ENCODE data around the gene AKT1S1.

AKT1S1 gene

DNA sequence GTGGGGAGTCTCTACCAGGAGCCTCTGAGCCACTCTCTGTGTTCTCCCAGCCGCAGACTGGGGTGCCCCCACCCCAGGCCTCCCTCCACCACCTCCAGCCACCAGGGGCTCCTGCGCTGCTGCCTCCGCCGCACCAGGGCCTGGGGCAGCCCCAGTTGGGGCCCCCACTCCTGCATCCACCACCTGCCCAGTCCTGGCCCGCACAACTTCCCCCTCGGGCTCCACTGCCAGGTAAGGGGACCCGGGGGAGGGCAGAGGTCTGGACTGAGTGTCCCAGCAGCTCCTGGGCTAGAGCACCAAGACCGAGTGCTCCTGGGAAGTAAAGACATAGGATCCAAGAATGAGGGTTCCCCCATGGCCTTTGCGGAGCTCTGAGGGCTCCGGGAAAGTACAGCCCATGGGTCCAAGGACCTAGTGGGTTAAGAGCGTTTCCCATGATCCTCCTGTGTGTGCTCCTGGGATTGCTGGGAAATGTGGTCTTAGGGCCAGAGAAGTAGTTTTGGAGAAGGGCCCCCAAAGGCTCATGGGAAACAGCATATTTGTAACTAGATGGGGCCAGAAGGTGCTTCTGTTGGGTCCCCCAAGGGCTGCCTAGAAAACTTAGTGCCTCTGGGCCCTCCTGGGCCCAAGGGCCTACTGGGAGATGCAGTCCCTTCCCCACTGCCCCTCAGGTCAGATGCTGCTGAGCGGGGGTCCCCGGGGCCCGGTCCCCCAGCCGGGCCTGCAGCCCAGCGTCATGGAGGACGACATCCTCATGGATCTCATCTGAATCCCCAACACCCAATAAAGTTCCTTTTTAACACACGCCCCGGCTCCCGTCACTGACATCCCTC is 40.8 kb downstream of the AKT1S1 start:
- no peak for TF ChIP-seq CTCF (conservative IDR thresholded peaks at IDR 0.05; ENCODE audit: control insufficient read depth, insufficient read depth, low read depth, low read length)
- no peak overlapping the region for H3K4me3 ChIP-seq (ENCODE audit: control insufficient read depth, low read depth, low read length)
- DNase-seq (ENCODE audit: low read depth): no peak

GRCh38 chr19:49835562-49835961 is 41.6 kb downstream of the AKT1S1 start:
- no peak for TF ChIP-seq CTCF (conservative IDR thresholded peaks at IDR 0.05; ENCODE audit: control insufficient read depth, insufficient read depth, low read depth, low read length)
- no peak for DNase-seq (ENCODE audit: low read depth)
- no peak overlapping the region for H3K4me3 ChIP-seq (ENCODE audit: control insufficient read depth, low read depth, low read length)

DNA sequence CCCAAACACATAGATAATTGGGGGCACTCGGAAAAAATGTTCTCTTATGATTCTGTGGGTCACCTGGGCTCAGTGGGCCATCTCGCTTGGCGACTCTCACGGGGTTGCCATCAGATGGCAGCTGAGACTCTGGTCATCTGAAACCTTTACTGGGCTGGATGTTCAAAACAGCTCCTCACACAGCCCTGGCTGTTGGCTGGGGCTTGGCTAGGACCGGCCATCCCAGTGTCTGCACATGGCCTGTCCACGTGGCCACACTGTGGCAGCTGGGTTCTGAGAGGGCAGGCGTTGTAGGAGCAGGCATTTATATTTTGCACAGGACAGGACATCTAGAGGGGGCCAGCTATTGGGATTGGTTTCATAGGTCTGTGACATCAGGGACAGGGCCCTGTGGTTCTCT is 43.6 kb downstream of the AKT1S1 start:
- H3K4me3 ChIP-seq (ENCODE audit: control insufficient read depth, low read depth, low read length): no peak overlapping the region
- TF ChIP-seq CTCF (conservative IDR thresholded peaks at IDR 0.05; ENCODE audit: control insufficient read depth, insufficient read depth, low read depth, low read length): no peak
- DNase-seq (ENCODE audit: low read depth): no peak

- no peak for TF ChIP-seq CTCF (conservative IDR thresholded peaks at IDR 0.05; ENCODE audit: control insufficient read depth, insufficient read depth, low read depth, low read length)
- DNase-seq (ENCODE audit: low read depth): no peak
- H3K4me3 ChIP-seq (ENCODE audit: control insufficient read depth, low read depth, low read length): no peak overlapping the region
Observed at GRCh38 chr19:49832556-49832955, 44.6 kb downstream of the AKT1S1 start.

- no peak for TF ChIP-seq CTCF (conservative IDR thresholded peaks at IDR 0.05; ENCODE audit: control insufficient read depth, insufficient read depth, low read depth, low read length)
- no peak overlapping the region for H3K4me3 ChIP-seq (ENCODE audit: control insufficient read depth, low read depth, low read length)
- no peak for DNase-seq (ENCODE audit: low read depth)
Observed at GRCh38 chr19:49831592-49831991, 45.6 kb downstream of the AKT1S1 start.

DNA sequence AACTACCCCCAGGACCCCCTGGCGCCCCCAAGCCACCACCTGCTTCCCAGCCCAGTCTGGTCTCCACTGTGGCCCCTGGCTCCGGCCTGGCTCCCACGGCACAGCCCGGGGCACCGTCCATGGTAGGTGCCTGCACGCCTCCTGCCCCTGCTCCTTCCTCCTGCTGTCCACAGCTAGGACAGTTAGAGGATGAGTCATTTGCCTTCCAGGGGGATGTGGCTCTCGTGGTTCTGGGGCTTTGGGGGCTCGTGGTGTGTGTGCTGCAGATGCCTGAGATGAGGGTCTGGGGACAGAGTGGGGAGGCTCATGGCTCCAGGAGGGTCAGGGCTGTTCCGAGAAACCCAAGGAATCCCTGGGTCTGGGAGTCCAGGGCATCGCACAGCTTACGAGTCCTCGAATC is 46.4 kb downstream of the AKT1S1 start:
- no peak for DNase-seq (ENCODE audit: low read depth)

More for the DNA sequence above, 46.4 kb downstream of the AKT1S1 start:
- TF ChIP-seq CTCF (conservative IDR thresholded peaks at IDR 0.05; ENCODE audit: control insufficient read depth, insufficient read depth, low read depth, low read length): no peak
- H3K4me3 ChIP-seq (ENCODE audit: control insufficient read depth, low read depth, low read length): no peak overlapping the region

Data from fibroblast of mammary gland (primary cell).